ENCODE measurements around the gene ZNF837.
"Not testable (repeated sequence)": the region's sequence is repeated elsewhere in the genome, so short reads cannot be mapped to it uniquely, and the experiment has no call there.

ZNF837 gene

GRCh38 chr19:58408152-58409009 is 27.6 kb upstream of the ZNF837 start, which contains the start of gene ZNF584:
ZNF584 (plus strand) TSS chr19:58408649; CDS start chr19:58409148, 499 bp downstream.
- TF ChIP-seq CTCF (IDR thresholded peaks at IDR 0.05; ENCODE audit: low read depth, low read length, missing control alignments): no peak
- H3K4me3 ChIP-seq (ENCODE audit: low read depth, low read length): peak within 1 kb of the TSS; percentile 93
- in situ Hi-C loops (cut with HindIII; ENCODE audit: low sequenced_read_pairs): no loop called here
- peak; percentile 84 for DNase-seq (ENCODE audit: low read depth)

GRCh38 chr19:58407658-58408151 is 26.9 kb upstream of the ZNF837 start:
- peak overlapping the region; percentile 93 for H3K4me3 ChIP-seq (ENCODE audit: low read depth, low read length)
- in situ Hi-C loops (cut with HindIII; ENCODE audit: low sequenced_read_pairs): no loop called here

GRCh38 chr19:58406818-58407657 is 26.2 kb upstream of the ZNF837 start:
- H3K4me3 ChIP-seq (ENCODE audit: low read depth, low read length): peak overlapping the region; percentile 93
- DNase-seq (ENCODE audit: low read depth): no peak
- in situ Hi-C loops (cut with HindIII; ENCODE audit: low sequenced_read_pairs): no loop called here
- TF ChIP-seq CTCF (IDR thresholded peaks at IDR 0.05; ENCODE audit: low read depth, low read length, missing control alignments): peak; percentile 45

More at GRCh38 chr19:58407658-58408151, 26.9 kb upstream of the ZNF837 start:
- DNase-seq (ENCODE audit: low read depth): no peak
- TF ChIP-seq CTCF (IDR thresholded peaks at IDR 0.05; ENCODE audit: low read depth, low read length, missing control alignments): no peak

- DNase-seq (ENCODE audit: low read depth); in situ Hi-C loops (cut with HindIII; ENCODE audit: low sequenced_read_pairs); H3K4me3 ChIP-seq (ENCODE audit: low read depth, low read length): not testable (repeated sequence)
Observed at GRCh38 chr19:58403920-58404478, 23.2 kb upstream of the ZNF837 start.

- peak overlapping the region; percentile 62 for H3K4me3 ChIP-seq (ENCODE audit: low read depth, low read length)
- DNase-seq (ENCODE audit: low read depth): no peak
- in situ Hi-C loops (cut with HindIII; ENCODE audit: low sequenced_read_pairs): no loop called here
- no peak for TF ChIP-seq CTCF (IDR thresholded peaks at IDR 0.05; ENCODE audit: low read depth, low read length, missing control alignments)
Observed at GRCh38 chr19:58401840-58402421, 21.1 kb upstream of the ZNF837 start.

GRCh38 chr19:58400916-58401839 is 20.3 kb upstream of the ZNF837 start:
- TF ChIP-seq CTCF (IDR thresholded peaks at IDR 0.05; ENCODE audit: low read depth, low read length, missing control alignments): no peak
- peak; percentile 98 for DNase-seq (ENCODE audit: low read depth)
- in situ Hi-C loops (cut with HindIII; ENCODE audit: low sequenced_read_pairs): no loop called here
- H3K4me3 ChIP-seq (ENCODE audit: low read depth, low read length): peak overlapping the region; percentile 62
